ENCODE measurements around the gene SRR.
"Not testable (repeated sequence)": the region's sequence is repeated elsewhere in the genome, so short reads cannot be mapped to it uniquely, and the experiment has no call there.

Gene SRR

GRCh38 chr17:2264067-2264860 lies 39.5 kb upstream of the SRR start:
- no peak overlapping the region for H3K4me3 ChIP-seq (ENCODE audit: low read depth, low read length)
- TF ChIP-seq, protein P1, sequence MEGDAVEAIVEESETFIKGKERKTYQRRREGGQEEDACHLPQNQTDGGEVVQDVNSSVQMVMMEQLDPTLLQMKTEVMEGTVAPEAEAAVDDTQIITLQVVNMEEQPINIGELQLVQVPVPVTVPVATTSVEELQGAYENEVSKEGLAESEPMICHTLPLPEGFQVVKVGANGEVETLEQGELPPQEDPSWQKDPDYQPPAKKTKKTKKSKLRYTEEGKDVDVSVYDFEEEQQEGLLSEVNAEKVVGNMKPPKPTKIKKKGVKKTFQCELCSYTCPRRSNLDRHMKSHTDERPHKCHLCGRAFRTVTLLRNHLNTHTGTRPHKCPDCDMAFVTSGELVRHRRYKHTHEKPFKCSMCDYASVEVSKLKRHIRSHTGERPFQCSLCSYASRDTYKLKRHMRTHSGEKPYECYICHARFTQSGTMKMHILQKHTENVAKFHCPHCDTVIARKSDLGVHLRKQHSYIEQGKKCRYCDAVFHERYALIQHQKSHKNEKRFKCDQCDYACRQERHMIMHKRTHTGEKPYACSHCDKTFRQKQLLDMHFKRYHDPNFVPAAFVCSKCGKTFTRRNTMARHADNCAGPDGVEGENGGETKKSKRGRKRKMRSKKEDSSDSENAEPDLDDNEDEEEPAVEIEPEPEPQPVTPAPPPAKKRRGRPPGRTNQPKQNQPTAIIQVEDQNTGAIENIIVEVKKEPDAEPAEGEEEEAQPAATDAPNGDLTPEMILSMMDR (IDR thresholded peaks at IDR 0.05; ENCODE audit: low read depth, low read length) = no peak
- DNase-seq (ENCODE audit: low read depth, low spot score) = peak; percentile 47
- in situ Hi-C loops (cut with HindIII; ENCODE audit: low sequenced_read_pairs) = no loop called here

GRCh38 chr17:2265166-2265565 lies 38.6 kb upstream of the SRR start:
- H3K4me3 ChIP-seq (ENCODE audit: low read depth, low read length); DNase-seq (ENCODE audit: low read depth, low spot score); in situ Hi-C loops (cut with HindIII; ENCODE audit: low sequenced_read_pairs): not testable (repeated sequence)

- no peak for DNase-seq (ENCODE audit: low read depth, low spot score)
- in situ Hi-C loops (cut with HindIII; ENCODE audit: low sequenced_read_pairs) = no loop called here
- TF ChIP-seq, protein P1 (IDR thresholded peaks at IDR 0.05; ENCODE audit: low read depth, low read length) = no peak
Observed at GRCh38 chr17:2266045-2266864, 37.5 kb upstream of the SRR start.

DNA sequence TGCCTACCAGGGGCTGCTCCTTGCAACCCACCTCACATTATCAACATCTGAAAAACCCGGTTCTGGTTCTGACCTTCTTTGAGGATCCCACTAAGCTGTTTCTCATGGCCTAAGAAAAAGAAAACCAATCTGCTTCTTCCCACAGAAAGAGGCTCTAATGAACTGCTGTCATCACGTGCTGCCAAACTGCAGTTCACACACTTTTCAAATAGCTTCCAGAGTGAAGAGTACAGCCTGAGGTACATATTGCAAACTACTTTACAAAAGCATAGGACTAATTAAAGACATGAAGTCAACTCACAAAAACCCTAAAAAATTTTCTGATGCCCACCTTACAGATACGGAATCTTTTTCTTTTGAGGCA lies 36.9 kb upstream of the SRR start:
- no peak for DNase-seq (ENCODE audit: low read depth, low spot score)
- in situ Hi-C loops (cut with HindIII; ENCODE audit: low sequenced_read_pairs) = no loop called here
- TF ChIP-seq, protein P1 (IDR thresholded peaks at IDR 0.05; ENCODE audit: low read depth, low read length) = no peak
- H3K4me3 ChIP-seq (ENCODE audit: low read depth, low read length) = no peak overlapping the region

More at GRCh38 chr17:2266045-2266864, 37.5 kb upstream of the SRR start:
- H3K4me3 ChIP-seq (ENCODE audit: low read depth, low read length) = no peak overlapping the region

- no peak overlapping the region for H3K4me3 ChIP-seq (ENCODE audit: low read depth, low read length)
- in situ Hi-C loops (cut with HindIII; ENCODE audit: low sequenced_read_pairs) = no loop called here
- no peak for DNase-seq (ENCODE audit: low read depth, low spot score)
- TF ChIP-seq, protein P1 (IDR thresholded peaks at IDR 0.05; ENCODE audit: low read depth, low read length) = no peak
Observed at GRCh38 chr17:2267354-2267753, 36.4 kb upstream of the SRR start.

DNA sequence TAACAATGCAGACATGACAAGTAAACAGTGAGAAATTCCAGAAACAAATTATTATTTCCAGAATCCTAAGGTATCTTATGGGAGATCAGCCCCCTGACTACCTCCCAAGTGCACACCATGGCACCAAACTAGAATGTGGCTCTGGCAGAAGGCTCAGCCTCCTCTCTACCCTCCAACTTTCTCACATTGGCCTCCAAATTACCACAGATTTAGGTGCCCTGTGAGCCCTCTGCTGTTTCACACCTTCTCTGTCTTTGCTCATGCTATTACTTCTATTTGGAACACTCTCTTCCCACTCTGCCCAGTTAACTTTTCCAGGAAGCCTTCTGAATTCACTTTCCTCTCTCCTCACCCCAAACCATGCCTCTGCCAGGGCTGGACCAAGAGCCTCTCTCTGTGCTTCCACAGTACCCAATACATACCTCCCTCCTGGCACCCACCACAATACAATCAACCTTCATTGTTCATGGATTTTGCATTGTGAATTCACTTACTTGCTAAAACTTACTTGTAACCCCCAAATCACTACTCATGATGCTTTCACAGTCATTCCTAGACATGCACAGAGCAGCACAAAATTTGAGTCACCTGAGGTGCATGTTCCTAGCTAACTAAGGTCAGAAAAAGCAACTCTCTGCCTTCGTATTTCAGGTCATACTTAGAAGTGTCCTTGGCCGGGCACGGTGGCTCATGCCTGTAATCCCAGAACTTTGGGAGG lies 31.6 kb upstream of the SRR start:
- in situ Hi-C loops (cut with HindIII; ENCODE audit: low sequenced_read_pairs) = no loop called here
- no peak for DNase-seq (ENCODE audit: low read depth, low spot score)
- no peak overlapping the region for H3K4me3 ChIP-seq (ENCODE audit: low read depth, low read length)
- TF ChIP-seq, protein P1 (IDR thresholded peaks at IDR 0.05; ENCODE audit: low read depth, low read length) = no peak

All from astrocyte of the spinal cord (primary cell).